Measurements from ENCODE around the gene ROR2. TPM values are rescaled to one million over a fixed set of nuclear protein-coding genes. Genes with fewer than 3 reads are reported as not detected.

The ROR2 gene
- total and polyA plus RNA-seq, 10 donors = 0.65 to 15.6 (median 6.0) TPM

- intact Hi-C loops (cut with DNase I; ENCODE audit: low total_unique reads) = no loop called here
- no peak overlapping the region for H3K4me3 ChIP-seq
- H3K27ac ChIP-seq = no peak overlapping the region
- DNase-seq = peak; percentile 44
- H3K36me3 ChIP-seq = no peaks in the 10 kb centered on the region
- peaks cover 0 to 6% (median 0%) of the 10 kb centered on the region in 8 donors for H3K9me3 ChIP-seq
- WGBS, 5 donors = 79 to 91% (median 88%) methylated on average over 13 to 17 of the region's 17 CpGs
- peaks cover 0 to 5% (median 0%) of the 10 kb centered on the region in 6 donors for H3K4me1 ChIP-seq
- no peaks in the 10 kb centered on the region for H3K27me3 ChIP-seq (replicated peaks in 1 of 7)
- no peak for TF ChIP-seq POLR2AphosphoS5 (IDR thresholded peaks at IDR 0.05)
- TF ChIP-seq POLR2A (IDR thresholded peaks at IDR 0.05) = no peak
- TF ChIP-seq CTCF (IDR thresholded peaks at IDR 0.05 in 8 of 11, conservative IDR thresholded peaks at IDR 0.05 in 3 of 11) = no peak
These were observed 91.6 kb downstream of the ROR2 start for GRCh38 chr9:91858213-91859030.

GRCh38 chr9:91857291-91858212 is 92.5 kb downstream of the ROR2 start:
- peaks cover 0 to 5% (median 0%) of the 10 kb centered on the region in 6 donors for H3K4me1 ChIP-seq
- no peak overlapping the region for H3K4me3 ChIP-seq
- peaks cover 0 to 6% (median 0%) of the 10 kb centered on the region in 8 donors for H3K9me3 ChIP-seq
- H3K36me3 ChIP-seq = no peaks in the 10 kb centered on the region
- no peaks in the 10 kb centered on the region for H3K27me3 ChIP-seq (replicated peaks in 1 of 7)
- no peak for TF ChIP-seq POLR2AphosphoS5 (IDR thresholded peaks at IDR 0.05)
- no peak for TF ChIP-seq CTCF (IDR thresholded peaks at IDR 0.05 in 8 of 11, conservative IDR thresholded peaks at IDR 0.05 in 3 of 11)
- TF ChIP-seq POLR2A (IDR thresholded peaks at IDR 0.05) = no peak
- intact Hi-C loops (cut with DNase I; ENCODE audit: low total_unique reads) = no loop called here
- no peak overlapping the region for H3K27ac ChIP-seq
- peak; percentile 40 for DNase-seq
- WGBS, 5 donors = 50 to 64% (median 55%) methylated on average over 26 to 27 of the region's 27 CpGs

GRCh38 chr9:91856419-91856818 is 93.6 kb downstream of the ROR2 start:
- Histone ChIP-seq H3K4me3 (no peak overlapping the region), H3K27ac (no peak overlapping the region), H3K27me3 (replicated peaks in 1 of 7) (no peaks in the 10 kb centered on the region), H3K9me3 (no peaks in the 10 kb centered on the region), H3K36me3 (no peaks in the 10 kb centered on the region), H3K4me1 (peaks cover 0 to 5% (median 0%) of the 10 kb centered on the region in 6 donors)
- WGBS, 5 donors = 82 to 89% (median 86%) methylated on average over 5 of the region's 5 CpGs
- TF ChIP-seq CTCF (IDR thresholded peaks at IDR 0.05 in 8 of 11, conservative IDR thresholded peaks at IDR 0.05 in 3 of 11) (no peak), POLR2AphosphoS5 (IDR thresholded peaks at IDR 0.05) (no peak), POLR2A (IDR thresholded peaks at IDR 0.05) (no peak)
- intact Hi-C loops (cut with DNase I; ENCODE audit: low total_unique reads) = no loop called here
- DNase-seq = no peak
